NCI-H748 (cell line): Measurements from ENCODE around the gene TBC1D4.

Source experiments
- DNase-seq: peaks from one replicate; lab custom pipeline; 2025; ENCODE audit not compliant: unreplicated experiment; lab: John Stamatoyannopoulos, UW

TBC1D4 gene

GRCh38 chr13:75486146-75487062, 4.4 kb upstream of the TBC1D4 start:
- DNase-seq: no peak

- DNase-seq: no peak
These were observed 3.5 kb upstream of the TBC1D4 start for GRCh38 chr13:75485286-75486062.

- no peak for DNase-seq
These were observed 781 bp upstream of the TBC1D4 start for GRCh38 chr13:75482820-75483079.

- DNase-seq: peak; percentile 84
These were observed 546 bp downstream of the TBC1D4 start for GRCh38 chr13:75481176-75482069.

- peak; percentile 95 for DNase-seq
These were observed 1.2 kb downstream of the TBC1D4 start for GRCh38 chr13:75480671-75481175.

- peak; percentile 8 for DNase-seq
These were observed 2.7 kb downstream of the TBC1D4 start for GRCh38 chr13:75479102-75479740.

GRCh38 chr13:75478659-75479058, 3.3 kb downstream of the TBC1D4 start:
- DNase-seq: no peak

- DNase-seq: no peak
These were observed 7.0 kb downstream of the TBC1D4 start for GRCh38 chr13:75474956-75475355.

GRCh38 chr13:75473468-75473867, 8.5 kb downstream of the TBC1D4 start:
- DNase-seq: no peak

- no peak for DNase-seq
These were observed 11.3 kb downstream of the TBC1D4 start for GRCh38 chr13:75470676-75471075.

- peak; percentile 14 for DNase-seq
These were observed 12.9 kb downstream of the TBC1D4 start for GRCh38 chr13:75469047-75469446.

GRCh38 chr13:75468602-75469001, 13.4 kb downstream of the TBC1D4 start:
- DNase-seq: no peak

GRCh38 chr13:75468098-75468497, 13.9 kb downstream of the TBC1D4 start:
- no peak for DNase-seq

GRCh38 chr13:75467040-75467728, 14.8 kb downstream of the TBC1D4 start:
- DNase-seq: peak; percentile 4

- no peak for DNase-seq
These were observed 16.7 kb downstream of the TBC1D4 start for GRCh38 chr13:75465236-75465635.

- no peak for DNase-seq
These were observed 20.7 kb downstream of the TBC1D4 start for GRCh38 chr13:75461314-75461713.

GRCh38 chr13:75460644-75461043, 21.3 kb downstream of the TBC1D4 start:
- no peak for DNase-seq

GRCh38 chr13:75458696-75459422, 23.1 kb downstream of the TBC1D4 start:
- DNase-seq: peak; percentile 56

GRCh38 chr13:75455962-75456361, 26.0 kb downstream of the TBC1D4 start:
- no peak for DNase-seq
